GM19372 (cell line): ENCODE results near the gene RPA3.

ENCODE experiments used
- ATAC-seq: cut with Tn5 transposase; IDR thresholded peaks from one replicate; pipeline ENCODE4 v1.9.1; 2021; ENCODE audit warnings: mild to moderate bottlenecking, low read depth, moderate library complexity; ENCODE audit not compliant: unreplicated experiment

Gene RPA3

GRCh38 chr7:7614018-7614741, 104.2 kb downstream of the RPA3 start:
- no peak for ATAC-seq

- ATAC-seq: no peak
Measured at GRCh38 chr7:7613210-7613609, 105.2 kb downstream of the RPA3 start.

DNA sequence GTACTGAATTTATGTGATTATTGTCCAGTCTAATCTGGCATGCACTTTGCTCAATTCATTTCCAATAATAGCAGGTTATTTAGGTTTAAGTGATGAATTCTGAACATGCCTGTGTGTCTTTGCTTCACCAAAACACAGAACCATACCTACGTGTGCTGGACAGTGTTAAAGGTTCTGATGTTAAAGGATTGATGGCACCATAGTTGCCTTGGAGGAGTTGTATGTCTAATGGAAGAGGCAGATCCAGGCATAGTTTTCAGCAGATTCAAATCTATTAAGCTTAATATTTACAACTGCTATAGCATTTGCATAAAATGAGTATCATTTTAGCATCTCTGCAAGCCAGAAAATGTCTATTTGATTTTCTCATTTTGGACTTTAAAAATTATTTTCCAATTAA, 105.9 kb downstream of the RPA3 start:
- ATAC-seq: no peak

DNA sequence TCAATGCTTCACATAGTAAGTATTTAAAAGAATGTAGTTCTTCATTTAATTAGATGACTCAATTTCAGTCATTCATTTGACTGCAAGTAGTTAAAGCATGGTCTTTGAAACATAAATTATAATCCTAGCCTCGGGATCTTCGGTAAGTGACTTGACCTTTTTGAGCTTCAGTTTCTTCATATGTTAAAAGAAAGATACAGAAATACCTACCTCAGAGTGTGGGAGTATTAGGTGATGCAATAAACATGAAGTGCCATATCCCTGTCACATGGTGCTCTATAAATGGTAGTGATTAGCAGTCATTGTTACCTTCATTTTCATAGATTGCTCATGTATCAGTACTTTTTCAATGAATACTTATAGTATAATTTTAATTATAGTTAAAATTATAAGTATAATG, 109.1 kb downstream of the RPA3 start:
- no peak for ATAC-seq

DNA sequence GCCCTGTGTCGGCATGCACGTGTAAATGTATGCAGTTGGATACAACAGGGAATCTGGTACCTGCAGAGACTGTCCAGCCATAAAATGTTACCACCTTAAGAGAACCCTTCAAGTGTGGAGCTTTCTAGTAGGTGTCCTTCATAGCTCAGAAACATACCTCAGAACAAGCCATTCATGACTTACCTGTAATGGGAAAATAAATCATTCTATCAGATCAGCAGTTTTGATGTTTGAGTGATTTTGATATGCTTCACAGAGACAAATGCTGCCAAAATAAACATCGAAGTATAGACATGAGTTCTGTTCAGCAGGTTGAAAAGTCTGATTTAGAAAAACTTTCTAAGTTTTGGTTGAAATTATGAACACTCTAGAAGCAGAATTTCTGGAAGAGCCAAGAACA, 111.4 kb downstream of the RPA3 start:
- no peak for ATAC-seq

GRCh38 chr7:7596176-7596575, 122.2 kb downstream of the RPA3 start:
- no peak for ATAC-seq

DNA sequence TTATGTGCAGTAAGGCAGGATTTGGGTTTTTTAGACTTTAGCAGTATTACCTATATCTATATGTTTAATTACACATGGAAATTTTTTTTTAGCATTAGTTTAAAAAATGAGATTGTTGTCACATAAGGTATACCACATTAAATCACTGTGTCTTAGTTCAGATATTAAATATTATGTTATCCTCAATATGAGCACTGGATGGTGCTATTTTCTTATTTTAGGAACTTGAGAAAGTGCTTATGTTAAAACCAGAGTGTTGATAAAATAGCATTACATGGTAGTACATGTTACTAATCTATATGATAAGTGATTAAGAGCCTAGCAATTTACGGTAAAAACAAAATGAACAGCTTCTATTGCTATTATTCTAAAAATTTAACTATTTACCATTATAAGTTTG, 123.0 kb downstream of the RPA3 start:
- no peak for ATAC-seq
